Subcutaneous adipose tissue (tissue), 4 donors: ENCODE results near the gene CDH16. TPM values are rescaled to one million over a fixed set of nuclear protein-coding genes. Genes with fewer than 3 reads are reported as not detected.

ENCODE experiments used
- total RNA-seq, 4 donors: library from RNA; depleted of rRNA; stranded (reverse); fragments of >200 nt; gene quantifications; one replicate each; pipeline ENCODE4 v1.1.0, GENCODE V29; 2016
- TF ChIP-seq, protein P1 (sequence below): fragments of 450-650 bp; IDR thresholded peaks from one replicate; pipeline ENCODE4 v1.5.1; 2016; ENCODE audit warnings: low read depth, mild to moderate bottlenecking, control low read depth, antibody characterized with exemption, moderate library complexity

Gene CDH16
- total RNA-seq, 4 donors from 2014 or later: not detected

DNA sequence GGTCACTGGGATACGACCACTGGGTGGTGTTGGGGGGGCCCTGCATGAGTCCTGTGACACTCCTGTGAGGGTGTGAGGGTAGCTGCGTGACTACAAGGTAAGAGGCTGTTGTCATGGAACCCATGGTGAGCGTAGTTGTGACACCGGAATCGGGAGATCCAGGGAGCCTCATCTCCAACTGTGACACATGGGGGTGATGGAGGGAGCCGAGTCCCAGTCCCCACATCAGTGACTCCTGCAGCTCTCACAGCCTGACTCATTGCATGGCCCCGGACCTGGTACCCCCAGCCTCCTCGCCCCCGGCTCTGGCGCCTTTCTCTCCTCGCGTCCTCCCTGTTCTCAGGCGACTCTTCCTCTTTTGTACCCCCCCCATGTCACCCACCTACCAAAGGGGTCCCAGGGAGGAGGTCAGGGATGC is 14.2 kb downstream of the CDH16 start:
- TF ChIP-seq, protein P1, sequence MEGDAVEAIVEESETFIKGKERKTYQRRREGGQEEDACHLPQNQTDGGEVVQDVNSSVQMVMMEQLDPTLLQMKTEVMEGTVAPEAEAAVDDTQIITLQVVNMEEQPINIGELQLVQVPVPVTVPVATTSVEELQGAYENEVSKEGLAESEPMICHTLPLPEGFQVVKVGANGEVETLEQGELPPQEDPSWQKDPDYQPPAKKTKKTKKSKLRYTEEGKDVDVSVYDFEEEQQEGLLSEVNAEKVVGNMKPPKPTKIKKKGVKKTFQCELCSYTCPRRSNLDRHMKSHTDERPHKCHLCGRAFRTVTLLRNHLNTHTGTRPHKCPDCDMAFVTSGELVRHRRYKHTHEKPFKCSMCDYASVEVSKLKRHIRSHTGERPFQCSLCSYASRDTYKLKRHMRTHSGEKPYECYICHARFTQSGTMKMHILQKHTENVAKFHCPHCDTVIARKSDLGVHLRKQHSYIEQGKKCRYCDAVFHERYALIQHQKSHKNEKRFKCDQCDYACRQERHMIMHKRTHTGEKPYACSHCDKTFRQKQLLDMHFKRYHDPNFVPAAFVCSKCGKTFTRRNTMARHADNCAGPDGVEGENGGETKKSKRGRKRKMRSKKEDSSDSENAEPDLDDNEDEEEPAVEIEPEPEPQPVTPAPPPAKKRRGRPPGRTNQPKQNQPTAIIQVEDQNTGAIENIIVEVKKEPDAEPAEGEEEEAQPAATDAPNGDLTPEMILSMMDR: no peak

DNA sequence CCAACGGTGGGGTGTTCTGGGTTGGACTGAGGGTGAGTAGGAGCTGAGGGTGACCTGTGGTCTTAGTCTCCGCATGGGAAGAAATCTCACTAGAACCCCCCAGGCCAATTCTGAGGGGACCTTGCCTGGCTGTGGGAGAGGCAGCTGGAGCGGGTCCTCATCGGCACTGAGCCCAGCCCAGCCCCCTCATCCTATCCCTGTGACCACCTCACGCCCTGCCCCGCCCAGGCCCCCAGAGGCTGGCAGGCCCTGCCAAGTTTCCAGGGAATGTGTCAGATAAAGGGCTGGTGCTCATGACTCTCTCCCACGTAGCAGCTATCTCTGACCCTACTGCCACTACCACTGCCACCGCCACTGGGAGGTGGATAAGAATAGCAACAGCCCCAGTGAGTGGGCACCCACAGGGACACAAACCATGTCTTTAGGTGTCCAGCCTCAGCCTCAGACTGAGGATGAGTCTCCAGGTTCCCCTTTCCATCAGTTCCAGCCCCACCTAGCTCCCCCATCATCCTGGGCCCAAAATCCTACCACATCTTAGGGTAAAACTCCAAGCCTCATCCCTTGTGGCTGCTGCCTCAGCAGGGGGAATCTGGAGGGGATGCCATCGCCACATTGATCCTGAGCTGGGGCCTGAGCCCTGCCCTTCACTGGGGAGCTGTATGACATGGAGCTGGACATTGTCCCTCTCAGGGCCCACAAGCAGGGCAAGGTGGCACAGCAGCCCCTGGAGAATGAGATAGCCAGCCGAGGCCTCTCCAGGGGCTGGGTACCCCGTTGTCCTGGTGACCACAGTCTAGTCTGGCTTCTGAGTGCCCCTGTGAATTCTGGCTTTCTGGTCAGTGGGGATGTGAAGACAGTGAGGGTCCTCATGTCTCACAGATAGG is 14.9 kb downstream of the CDH16 start:
- TF ChIP-seq, protein P1: no peak

DNA sequence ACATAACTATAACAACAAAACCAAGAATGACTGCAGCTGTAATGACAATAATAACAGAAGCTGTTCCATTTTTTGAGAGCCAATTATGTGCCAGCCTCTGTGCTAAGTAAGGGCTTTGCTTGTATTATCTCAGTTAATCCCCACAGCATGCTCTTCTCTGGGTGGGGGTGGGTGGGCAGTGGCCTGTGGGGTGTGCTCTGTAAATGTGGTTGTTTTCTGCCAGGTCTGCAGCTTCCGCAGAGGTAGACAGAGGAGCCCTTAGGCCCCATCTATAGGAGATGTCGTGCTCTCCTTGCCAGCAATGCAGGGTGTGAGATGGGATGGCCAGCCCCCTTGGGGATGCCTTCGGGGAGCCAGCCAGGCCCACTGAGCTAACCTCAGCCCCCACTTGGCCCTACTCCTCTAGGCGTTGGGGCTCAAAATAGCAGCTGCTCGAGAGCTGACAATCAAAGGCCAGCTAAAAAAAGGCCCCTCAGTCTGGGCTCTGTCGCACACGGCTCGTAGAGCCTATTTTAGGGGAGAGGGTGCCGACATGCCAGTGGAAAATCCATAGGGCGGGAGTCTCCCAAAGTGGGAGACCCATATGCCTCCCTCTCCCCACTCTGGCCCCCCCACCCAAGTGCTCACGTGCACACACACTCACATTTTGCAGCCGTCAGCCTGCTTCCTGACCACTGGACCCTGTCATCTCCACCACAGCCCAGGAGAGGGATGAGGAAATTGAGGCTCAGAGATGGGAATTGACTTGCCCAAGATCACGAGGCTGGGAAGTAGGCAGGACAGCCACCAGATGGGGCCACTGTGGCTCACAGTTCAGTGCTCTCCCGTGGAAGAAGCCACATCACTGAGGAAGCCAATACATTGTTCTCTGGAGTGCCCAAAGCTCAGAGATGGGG is 15.8 kb downstream of the CDH16 start:
- TF ChIP-seq, protein P1: no peak

DNA sequence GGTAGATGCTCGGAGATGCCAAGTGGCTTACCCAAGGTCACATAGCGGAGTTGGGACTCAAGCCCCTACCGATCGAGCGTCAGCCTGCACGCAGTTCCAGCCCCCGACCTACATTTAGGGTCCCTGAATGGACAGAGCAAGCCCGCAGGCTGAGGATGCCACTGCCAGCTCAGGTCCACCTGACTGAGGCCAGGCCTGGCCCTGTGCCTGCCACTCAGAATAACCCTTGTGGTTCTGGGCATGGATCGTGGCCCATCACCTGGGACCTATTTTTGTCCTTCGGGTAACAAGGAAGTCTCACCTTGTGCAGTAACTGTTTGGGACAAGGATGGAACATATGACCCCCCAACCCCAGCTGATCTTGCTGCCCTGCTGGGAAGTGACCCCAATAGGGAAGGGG is 17.1 kb downstream of the CDH16 start:
- TF ChIP-seq, protein P1: no peak

DNA sequence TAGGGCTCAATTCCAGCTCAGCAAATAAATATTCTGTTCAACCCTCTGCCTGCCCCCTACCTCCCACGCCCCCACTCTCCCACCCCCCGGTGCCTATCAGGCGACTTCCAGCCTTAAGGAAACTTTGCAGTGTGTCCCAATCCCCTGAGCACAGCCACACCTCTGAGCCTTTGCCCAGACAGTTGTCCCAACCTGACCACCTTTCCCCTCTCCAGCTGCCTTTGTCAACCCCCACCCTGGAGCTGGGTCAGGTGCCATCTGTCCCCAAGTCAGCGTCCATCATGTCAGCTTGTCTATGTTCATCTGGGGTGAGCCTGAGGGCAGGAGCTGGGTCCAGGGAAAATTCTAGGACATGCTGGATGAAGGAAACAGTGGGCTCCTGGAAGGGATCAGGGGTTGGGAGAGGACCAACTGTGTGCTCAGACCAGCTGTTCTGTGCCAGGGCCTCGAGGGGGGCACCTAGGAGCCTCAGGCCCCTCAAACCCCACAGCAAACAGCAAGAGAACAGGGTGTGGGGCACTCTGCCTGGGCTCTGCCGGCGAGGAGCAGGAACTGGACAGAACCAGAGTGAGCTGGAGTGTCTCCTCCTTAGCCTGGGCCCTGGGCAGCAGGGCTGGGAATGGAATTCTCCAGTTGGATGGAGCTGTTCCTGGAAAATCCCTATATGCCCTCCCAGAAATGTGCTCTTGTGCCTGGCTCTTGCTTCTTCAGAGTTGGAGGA is 17.8 kb downstream of the CDH16 start:
- TF ChIP-seq, protein P1: no peak

DNA sequence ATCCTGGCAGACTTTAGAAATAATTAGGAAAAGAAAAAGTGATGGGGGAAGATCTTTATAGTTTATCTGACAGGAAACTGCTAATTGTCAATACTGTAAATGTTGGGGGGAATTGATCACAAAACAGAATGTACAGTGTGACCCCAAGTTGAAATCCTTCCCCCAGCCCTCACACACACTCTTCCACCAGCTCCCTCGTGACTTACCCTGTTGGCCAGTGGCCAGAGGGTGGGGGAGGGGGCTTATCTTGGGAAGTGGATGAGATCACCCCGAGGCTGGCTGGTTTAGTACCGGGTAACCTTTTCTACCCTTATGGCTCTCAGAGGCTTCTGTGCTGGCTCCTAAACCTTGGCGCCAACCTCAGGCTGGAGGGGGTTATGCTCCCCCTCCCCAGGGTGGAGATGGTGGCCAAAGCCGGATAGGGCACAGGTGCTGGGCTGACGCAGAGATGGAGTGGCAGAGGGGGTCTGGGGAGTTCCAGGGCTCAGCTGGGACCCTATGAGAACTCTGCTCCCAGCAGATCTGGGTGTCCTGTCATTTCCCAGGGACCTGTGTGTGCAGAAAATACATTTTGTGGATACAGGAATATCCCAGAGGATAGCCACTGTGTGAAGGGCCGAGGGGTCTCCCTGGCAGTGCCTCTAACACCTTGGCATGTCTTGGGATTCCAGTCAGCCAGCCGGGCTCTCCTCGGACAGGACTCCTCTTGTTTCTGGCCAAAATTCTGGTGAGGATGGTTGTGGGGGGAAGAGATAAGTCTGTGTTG is 18.6 kb downstream of the CDH16 start:
- TF ChIP-seq, protein P1: no peak
